ENCODE measurements around the gene RAB34. TPM values are rescaled to one million over a fixed set of nuclear protein-coding genes. Genes with fewer than 3 reads are reported as not detected.
A peak's percentile ranks its signal among the peaks of the same experiment; 100 is the strongest.

The RAB34 gene
- total RNA-seq, 1 experiment from 2014 or later = 0.97 TPM

GRCh38 chr17:28712032-28712704 is 5.5 kb downstream of the RAB34 start:
- DNase-seq (ENCODE audit: low spot score) = no peak

- no peak for DNase-seq (ENCODE audit: low spot score)
Measured at GRCh38 chr17:28711723-28712031, 6.0 kb downstream of the RAB34 start, which contains the start of gene PROCA1. TSS of gene PROCA1 (minus strand) at chr17:28711888. CDS start at chr17:28711660, 228 bp downstream.

- DNase-seq (ENCODE audit: low spot score) = peak; percentile 90
Measured at GRCh38 chr17:28710861-28711722, 6.6 kb downstream of the RAB34 start.

- DNase-seq (ENCODE audit: low spot score) = no peak
Measured at GRCh38 chr17:28707339-28707720, 10.3 kb downstream of the RAB34 start.

- no peak for DNase-seq (ENCODE audit: low spot score)
Measured at GRCh38 chr17:28706471-28707338, 11.0 kb downstream of the RAB34 start.

GRCh38 chr17:28705728-28706334 is 11.8 kb downstream of the RAB34 start:
- DNase-seq (ENCODE audit: low spot score) = no peak

- no peak for DNase-seq (ENCODE audit: low spot score)
Measured at GRCh38 chr17:28705074-28705659, 12.5 kb downstream of the RAB34 start.

- no peak for DNase-seq (ENCODE audit: low spot score)
Measured at GRCh38 chr17:28704219-28704858, 13.3 kb downstream of the RAB34 start.

GRCh38 chr17:28703552-28704218 is 14.0 kb downstream of the RAB34 start:
- no peak for DNase-seq (ENCODE audit: low spot score)

GRCh38 chr17:28702752-28703150 is 14.9 kb downstream of the RAB34 start:
- DNase-seq (ENCODE audit: low spot score) = no peak

- DNase-seq (ENCODE audit: low spot score) = no peak
Measured at GRCh38 chr17:28702026-28702751, 15.5 kb downstream of the RAB34 start.

GRCh38 chr17:28700830-28701492 is 16.7 kb downstream of the RAB34 start:
- no peak for DNase-seq (ENCODE audit: low spot score)

- DNase-seq (ENCODE audit: low spot score) = no peak
Measured at GRCh38 chr17:28700278-28700677, 17.4 kb downstream of the RAB34 start.

GRCh38 chr17:28698253-28698941 is 19.3 kb downstream of the RAB34 start:
- DNase-seq (ENCODE audit: low spot score) = peak; percentile 95

- DNase-seq (ENCODE audit: low spot score) = no peak
Measured at GRCh38 chr17:28693869-28694268, 23.8 kb downstream of the RAB34 start.

- no peak for DNase-seq (ENCODE audit: low spot score)
Measured at GRCh38 chr17:28689011-28689410, 28.7 kb downstream of the RAB34 start.

- DNase-seq (ENCODE audit: low spot score) = no peak
Measured at GRCh38 chr17:28688481-28688880, 29.2 kb downstream of the RAB34 start.

GRCh38 chr17:28686296-28686695 is 31.4 kb downstream of the RAB34 start:
- no peak for DNase-seq (ENCODE audit: low spot score)
